Activated T-cell treated with anti-CD3 and anti-CD28 coated beads, Interleukin-2, amount 50 U/mL, for 72 hours (primary cell): Measurements from ENCODE around the gene ZCCHC4. TPM values are rescaled to one million over a fixed set of nuclear protein-coding genes. Genes with fewer than 3 reads are reported as not detected.

Experiments used
- ATAC-seq, 2 donors: fragments of 150-1000 bp; cut with Tn5 transposase; replicated peaks in 1 of 2; 2 replicates each; pipeline ENCODE4 v1.10.0; 2021; ENCODE audit warnings: moderate library complexity in 2 of 2, mild to moderate bottlenecking in 1 of 2
- DNase-seq, 2 donors: peaks; one replicate each; pipeline ENCODE4 v3.0.0; 2021 to 2022; ENCODE audit warnings: mixed read lengths in 1 of 2
- H3K27ac Mint-ChIP-seq: one replicate; pipeline ENCODE4 v1.8.0; 2022; ENCODE audit warnings: mild to moderate bottlenecking, moderate library complexity, mixed read lengths
- H3K27me3 Mint-ChIP-seq: one replicate; pipeline ENCODE4 v1.8.0; 2022; ENCODE audit warnings: low read depth, mixed read lengths
- H3K36me3 Mint-ChIP-seq, 2 donors: one replicate each; pipeline ENCODE4 v1.8.0; 2022; ENCODE audit warnings: mixed read lengths in 2 of 2, mild to moderate bottlenecking in 1 of 2; ENCODE audit not compliant: insufficient read depth in 2 of 2
- H3K4me1 Mint-ChIP-seq: one replicate; pipeline ENCODE4 v1.8.0; 2022; ENCODE audit warnings: low read depth, mixed read lengths
- H3K4me3 Mint-ChIP-seq, 2 donors: one replicate each; pipeline ENCODE4 v1.8.0; 2022; ENCODE audit warnings: mild to moderate bottlenecking in 2 of 2, mixed read lengths in 2 of 2, moderate library complexity in 2 of 2
- H3K9me3 Mint-ChIP-seq, 2 donors: one replicate each; pipeline ENCODE4 v1.8.0; 2022; ENCODE audit warnings: mixed read lengths in 2 of 2
- total RNA-seq, 2 donors: library from RNA; stranded (reverse); gene quantifications; one replicate each; pipeline ENCODE4 v1.2.3, GENCODE V29; 2022

The ZCCHC4 gene
- total RNA-seq, 2 donors from 2014 or later = 14.1 to 16.8 TPM

DNA sequence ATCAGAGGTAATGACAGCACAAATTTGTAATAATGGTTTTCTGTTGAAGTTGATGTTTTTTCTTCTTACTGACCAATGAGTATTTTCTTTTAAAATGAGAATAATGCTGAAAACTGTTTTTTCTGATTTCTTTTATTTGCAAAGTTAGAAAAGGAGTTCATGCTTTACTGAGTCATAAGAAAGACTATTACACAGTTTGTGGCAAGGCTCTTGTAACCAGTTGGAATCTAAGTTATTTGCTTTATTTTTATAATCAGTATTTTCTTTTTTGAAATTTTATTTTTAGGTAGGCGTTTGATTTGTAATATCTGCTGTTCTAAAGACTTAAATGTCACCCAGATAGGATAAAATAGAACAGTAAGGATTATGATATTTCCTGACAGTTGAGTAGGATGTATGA, 89.9 kb downstream of the ZCCHC4 start:
- Mint-ChIP-seq H3K36me3 (peaks cover 4 to 26% of the 10 kb centered on the region in 2 donors), H3K27me3 (no peaks in the 10 kb centered on the region), H3K9me3 (no peaks in the 10 kb centered on the region), H3K4me1 (no peaks in the 10 kb centered on the region), H3K4me3 (no peak overlapping the region), H3K27ac (no peak overlapping the region)
- ATAC-seq (no peak), DNase-seq (no peak)

DNA sequence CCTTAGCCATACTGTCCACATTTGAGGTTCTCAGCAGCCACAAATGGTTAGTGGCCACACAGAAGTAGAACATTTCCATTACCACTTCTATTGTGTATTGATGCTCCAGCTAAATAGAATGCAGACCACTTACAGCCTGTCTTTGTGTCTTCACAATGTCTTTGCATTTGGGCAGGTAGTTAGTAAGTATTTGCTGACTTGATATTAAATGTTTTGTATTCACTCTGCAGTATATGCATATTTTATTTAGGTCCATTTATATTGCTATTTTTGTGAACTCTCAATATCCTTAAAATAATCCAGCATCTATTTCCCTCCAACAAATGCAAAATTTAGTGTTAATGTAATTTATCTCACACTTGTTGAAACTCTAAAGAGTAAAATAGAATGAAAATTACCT, 91.1 kb downstream of the ZCCHC4 start:
- no peak for ATAC-seq
- Mint-ChIP-seq H3K36me3 (peaks cover 0 to 16% of the 10 kb centered on the region in 2 donors), H3K27ac (no peak overlapping the region)

DNA sequence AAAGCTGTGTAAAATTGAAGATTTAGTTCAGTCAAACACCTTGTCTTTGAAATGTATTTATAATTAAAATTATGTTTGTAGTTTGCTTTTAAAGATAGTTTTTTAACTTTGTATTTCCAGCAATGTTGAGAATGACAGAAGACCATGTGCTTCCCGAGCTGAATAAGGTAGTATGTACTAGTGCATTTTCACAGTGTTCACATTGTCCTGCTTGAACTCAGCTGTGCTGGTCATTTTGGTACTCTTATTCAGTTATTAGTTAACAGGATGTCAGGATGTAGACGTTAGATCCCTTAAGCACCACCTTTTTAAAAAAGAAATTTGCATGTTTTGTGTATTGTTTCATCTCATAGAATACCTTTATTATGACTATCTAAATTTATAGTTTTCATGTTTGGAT, 92.9 kb downstream of the ZCCHC4 start:
- no peaks in the 10 kb centered on the region for H3K4me1 Mint-ChIP-seq
- no peaks in the 10 kb centered on the region for H3K9me3 Mint-ChIP-seq
- ATAC-seq (no peak), DNase-seq (no peak)
- no peak overlapping the region for H3K27ac Mint-ChIP-seq
- H3K36me3 Mint-ChIP-seq = peaks cover 0 to 15% of the 10 kb centered on the region in 2 donors
- no peaks in the 10 kb centered on the region for H3K27me3 Mint-ChIP-seq
- no peak overlapping the region for H3K4me3 Mint-ChIP-seq

More for the DNA sequence above, 91.1 kb downstream of the ZCCHC4 start:
- no peaks in the 10 kb centered on the region for H3K4me1 Mint-ChIP-seq
- H3K4me3 Mint-ChIP-seq = no peak overlapping the region
- no peaks in the 10 kb centered on the region for H3K27me3 Mint-ChIP-seq
- no peak for DNase-seq
- H3K9me3 Mint-ChIP-seq = no peaks in the 10 kb centered on the region

DNA sequence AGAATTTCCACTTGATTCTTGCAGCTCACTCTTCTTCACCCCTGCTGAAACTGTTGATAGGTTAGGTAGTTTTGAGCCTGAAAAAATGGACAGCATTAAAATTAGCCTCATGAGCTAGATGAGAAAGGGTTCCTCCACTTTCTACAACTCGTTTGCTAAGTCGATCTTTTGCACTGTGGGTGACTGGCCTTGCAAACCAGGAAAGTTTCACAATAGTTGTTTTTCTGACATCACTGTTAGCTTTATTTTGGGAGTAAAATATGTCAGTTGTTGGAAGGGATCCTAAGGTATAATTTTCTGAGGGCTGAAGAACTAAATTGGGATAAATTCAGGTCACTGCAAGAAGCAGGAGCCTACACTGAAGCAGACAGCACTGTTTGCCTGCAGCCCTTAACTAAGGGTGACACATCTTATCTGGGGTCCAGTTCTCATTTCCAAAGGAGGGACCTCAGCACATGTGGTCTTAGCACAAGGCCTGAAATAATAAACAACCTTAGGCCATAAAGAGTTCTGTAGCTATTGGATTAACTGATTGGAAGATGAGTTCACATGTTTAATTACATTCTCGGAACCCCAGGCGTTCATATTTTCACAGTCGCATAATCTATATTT, 93.6 kb downstream of the ZCCHC4 start:
- Mint-ChIP-seq H3K27me3 (no peaks in the 10 kb centered on the region), H3K4me3 (no peak overlapping the region), H3K27ac (no peak overlapping the region), H3K4me1 (no peaks in the 10 kb centered on the region), H3K9me3 (no peaks in the 10 kb centered on the region), H3K36me3 (peaks cover 3 to 19% of the 10 kb centered on the region in 2 donors)
- ATAC-seq (no peak), DNase-seq (no peak)

DNA sequence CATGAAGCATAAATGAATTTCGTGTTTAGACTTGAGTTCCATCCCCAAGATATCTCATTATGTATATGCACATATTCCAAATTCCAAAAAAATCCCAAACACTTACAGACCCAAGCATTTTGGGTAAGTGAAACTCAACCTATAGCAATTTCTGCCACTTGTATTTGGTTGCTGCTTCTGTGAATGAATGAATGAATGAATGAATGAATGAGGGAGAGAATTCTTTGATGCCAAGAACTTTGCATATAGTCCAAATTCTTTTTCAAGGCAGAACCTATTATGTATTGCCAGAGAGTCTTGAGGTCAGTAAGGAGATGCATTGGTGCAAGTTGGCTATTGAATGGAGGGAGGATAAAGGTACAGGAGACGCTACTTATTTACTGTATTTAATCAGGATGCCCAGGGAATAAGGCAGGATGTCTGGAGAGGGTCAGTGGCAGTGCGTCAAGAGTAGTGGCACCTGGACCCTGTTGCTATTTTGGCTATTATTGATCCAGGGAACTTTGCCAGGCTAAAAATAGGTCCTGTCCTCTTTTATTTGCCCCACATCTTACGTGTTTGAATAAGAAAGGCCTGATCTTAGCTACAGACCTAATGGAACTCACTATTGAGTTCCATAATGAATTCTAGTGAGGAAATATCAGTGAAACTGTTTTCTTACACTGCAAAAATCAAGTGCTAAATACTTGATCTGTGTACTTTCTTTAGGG, 98.4 kb downstream of the ZCCHC4 start:
- Mint-ChIP-seq H3K4me1 (no peaks in the 10 kb centered on the region), H3K4me3 (no peak overlapping the region), H3K27ac (no peak overlapping the region), H3K36me3 (peaks cover 3 to 24% of the 10 kb centered on the region in 2 donors), H3K9me3 (no peaks in the 10 kb centered on the region), H3K27me3 (no peaks in the 10 kb centered on the region)
- ATAC-seq (no peak), DNase-seq (no peak)

DNA sequence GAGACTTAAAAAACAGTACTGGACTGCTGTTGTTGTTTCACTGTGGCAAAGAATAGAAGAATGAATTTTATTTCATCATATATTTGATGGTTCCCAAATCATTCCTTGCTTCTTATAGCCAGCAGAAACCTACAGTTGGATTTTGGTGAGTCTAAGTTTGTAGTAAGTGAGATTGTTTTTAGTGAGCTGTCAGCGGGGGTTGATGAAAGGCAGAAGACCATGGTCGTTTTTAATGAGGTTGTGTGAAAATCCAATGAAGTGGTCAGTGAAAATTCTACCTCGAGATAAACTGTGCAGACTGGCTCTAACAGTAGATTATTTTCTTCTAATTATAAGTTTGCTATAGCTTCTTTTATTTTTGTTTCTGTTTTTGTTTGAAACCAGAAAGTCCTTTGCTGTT, 100.7 kb downstream of the ZCCHC4 start:
- H3K4me3 Mint-ChIP-seq = no peak overlapping the region

DNA sequence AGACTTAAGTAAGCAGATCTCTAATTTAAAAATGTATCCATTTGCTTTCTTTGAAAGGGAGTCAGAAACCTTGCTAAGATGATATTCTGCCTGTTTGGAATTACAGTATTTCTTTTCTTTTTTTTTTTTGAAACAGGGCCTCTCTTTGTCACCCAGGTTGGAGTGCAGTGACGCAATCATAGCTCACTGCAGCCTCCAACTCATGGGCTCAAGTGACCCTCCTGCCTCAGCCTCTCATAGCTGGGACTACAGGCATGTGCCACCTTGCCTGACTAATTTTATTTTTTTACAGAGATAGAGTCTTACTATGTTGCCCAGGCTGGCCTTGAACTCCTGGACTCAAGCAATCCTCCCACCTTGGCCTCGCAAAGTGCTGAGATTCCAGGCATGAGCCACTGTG, 104.4 kb downstream of the ZCCHC4 start:
- DNase-seq (no peak), ATAC-seq (no peak)
- Mint-ChIP-seq H3K27ac (no peak overlapping the region), H3K4me3 (no peak overlapping the region), H3K36me3 (peaks cover 0 to 7% of the 10 kb centered on the region in 2 donors), H3K9me3 (no peaks in the 10 kb centered on the region), H3K4me1 (peaks cover 5% of the 10 kb centered on the region), H3K27me3 (no peaks in the 10 kb centered on the region)

More for the DNA sequence above, 100.7 kb downstream of the ZCCHC4 start:
- peaks cover 3 to 15% of the 10 kb centered on the region in 2 donors for H3K36me3 Mint-ChIP-seq
- DNase-seq (no peak), ATAC-seq (no peak)
- H3K4me1 Mint-ChIP-seq = no peaks in the 10 kb centered on the region
- no peaks in the 10 kb centered on the region for H3K27me3 Mint-ChIP-seq
- no peak overlapping the region for H3K27ac Mint-ChIP-seq
- H3K9me3 Mint-ChIP-seq = no peaks in the 10 kb centered on the region

Other genes starting within 250 kb of the ZCCHC4 start
- gene SEPSECS, start 152.3 kb upstream of the ZCCHC4 start, total RNA-seq = 10 to 100 TPM; 21.6 to 27.9 TPM
- gene PI4K2B, start 78.7 kb upstream of the ZCCHC4 start, total RNA-seq = 10 to 100 TPM; 29.5 to 32.5 TPM
- gene ANAPC4, start 64.5 kb downstream of the ZCCHC4 start, total RNA-seq = 10 to 100 TPM; 37.9 to 43.2 TPM